Hepatocyte (in vitro differentiated cells): ENCODE measurements around the gene RBMS1. TPM values are rescaled to one million over a fixed set of nuclear protein-coding genes. Genes with fewer than 3 reads are reported as not detected.

Source experiments
- DNase-seq: peaks from one replicate; pipeline ENCODE4 v3.0.0-alpha.2; 2016; ENCODE audit warnings: low spot score
- H2AFZ ChIP-seq: fragments of 200-600 bp; sonication (generic); 2 replicates; pipeline ENCODE4 v1.6.0; 2016; ENCODE audit warnings: antibody characterized with exemption, mild to moderate bottlenecking
- H3K27ac ChIP-seq: fragments of 200-600 bp; sonication (generic); 2 replicates; pipeline ENCODE4 v1.5.1; 2016; ENCODE audit warnings: mild to moderate bottlenecking
- H3K27me3 ChIP-seq: fragments of 200-600 bp; sonication (generic); 2 replicates; pipeline ENCODE4 v1.6.1; 2016
- H3K36me3 ChIP-seq: fragments of 200-600 bp; sonication (generic); replicated peaks from 2 replicates; pipeline ENCODE4 v1.5.1; 2016; ENCODE audit warnings: low read depth; ENCODE audit not compliant: insufficient read depth
- H3K4me1 ChIP-seq: fragments of 200-600 bp; sonication (generic); 2 replicates; pipeline ENCODE4 v1.5.1; 2016; ENCODE audit warnings: mild to moderate bottlenecking, moderate library complexity; ENCODE audit not compliant: insufficient read depth
- H3K4me2 ChIP-seq: fragments of 200-600 bp; sonication (generic); 2 replicates; pipeline ENCODE4 v1.6.0; 2016
- H3K4me3 ChIP-seq: fragments of 200-600 bp; sonication (generic); 2 replicates; pipeline ENCODE4 v1.5.1; 2016; ENCODE audit warnings: mild to moderate bottlenecking
- H3K79me2 ChIP-seq: fragments of 200-600 bp; sonication (generic); 2 replicates; pipeline ENCODE4 v1.6.0; 2017; ENCODE audit warnings: mild to moderate bottlenecking
- H3K9me2 ChIP-seq: fragments of 200-600 bp; sonication (generic); replicated peaks from 2 replicates; pipeline ENCODE4 v1.6.0; 2017; ENCODE audit warnings: mild to moderate bottlenecking; ENCODE audit not compliant: insufficient read depth
- H3K9me3 ChIP-seq: fragments of 200-600 bp; sonication (generic); 2 replicates; pipeline ENCODE4 v1.5.1; 2016; ENCODE audit warnings: low read depth, mild to moderate bottlenecking
- H4K20me1 ChIP-seq: fragments of 200-600 bp; sonication (generic); 2 replicates; pipeline ENCODE4 v1.6.0; 2016; ENCODE audit warnings: mild to moderate bottlenecking; ENCODE audit not compliant: insufficient read depth, poor library complexity, severe bottlenecking
- CTCF ChIP-seq: fragments of 200-600 bp; sonication (generic); IDR thresholded peaks from 2 replicates; pipeline ENCODE4 v1.5.1; 2016; ENCODE audit warnings: antibody characterized with exemption, mild to moderate bottlenecking; ENCODE audit not compliant: poor library complexity
- EZH2 ChIP-seq: fragments of 200-600 bp; sonication (generic); IDR thresholded peaks from 2 replicates; pipeline ENCODE4 v1.6.1; 2016; ENCODE audit warnings: antibody characterized with exemption, mild to moderate bottlenecking, borderline replicate concordance
- EZH2phosphoT487 ChIP-seq: fragments of 200-600 bp; sonication (generic); IDR thresholded peaks from one replicate; pipeline ENCODE4 v1.6.1; 2018; ENCODE audit warnings: antibody characterized with exemption, mild to moderate bottlenecking, low read depth, moderate library complexity; ENCODE audit not compliant: unreplicated experiment, severe bottlenecking
- WGBS: methylation state at CpG from one replicate; pipeline ENCODE4 v1.1.6; 2016; ENCODE audit warnings: low lambda C conversion rate; ENCODE audit errors: missing lambda C conversion rate; 5-methylcytosine and 5-hydroxymethylcytosine counted together
- polyA plus RNA-seq: library from polyadenylated mRNA; unstranded; fragments of >200 nt; fragmentation: Nextera tagmentation; extraction: Ambion mirVana; gene quantifications from 2 replicates; pipeline ENCODE4 v1.2.1, GENCODE V29; 2016
- total RNA-seq: library from RNA; depleted of rRNA; stranded (reverse); fragments of >200 nt; gene quantifications from 2 replicates; pipeline ENCODE4 v1.2.3, GENCODE V29; 2014

RBMS1 gene
- total and polyA plus RNA-seq, 2 experiments from 2014 or later = 87.9 to 103 TPM

DNA sequence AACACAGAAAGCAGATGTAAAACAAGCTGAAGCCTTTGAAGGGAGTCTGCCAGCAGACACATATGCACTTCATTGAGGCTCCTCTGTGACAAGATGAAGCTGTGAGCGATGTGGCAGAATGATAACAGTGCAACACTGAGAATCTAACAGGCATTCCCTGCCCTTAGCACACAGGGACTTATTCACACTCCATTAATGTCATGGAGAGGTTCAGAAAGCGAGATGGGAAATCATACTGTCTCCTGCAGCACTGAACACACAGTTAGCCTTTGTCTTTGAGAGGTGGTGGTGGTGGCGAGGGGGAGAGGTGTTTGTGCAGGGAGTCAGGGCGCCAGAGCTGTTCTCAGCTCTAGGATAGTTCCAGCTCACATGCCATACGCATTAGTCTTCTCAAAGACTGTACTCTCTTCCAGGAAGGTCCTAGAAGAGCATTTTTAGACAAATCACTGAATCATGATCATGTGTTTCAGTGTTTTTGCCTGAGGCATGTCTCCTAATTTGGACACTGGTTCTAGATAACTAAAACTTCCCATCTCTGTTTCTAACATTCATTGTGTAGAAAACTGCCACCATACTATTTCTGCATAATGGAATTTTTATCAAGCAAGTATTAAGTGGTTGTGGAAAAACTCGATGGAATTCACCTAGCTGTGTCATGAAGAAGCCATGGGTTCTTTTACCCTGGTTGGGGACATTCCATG, 200.1 kb downstream of the RBMS1 start:
- H3K27ac ChIP-seq = peak overlapping the region; percentile 83
- H4K20me1 ChIP-seq = no peaks in the 10 kb centered on the region
- H3K4me2 ChIP-seq = peak overlapping the region; percentile 28
- H3K4me3 ChIP-seq = no peak overlapping the region
- H3K9me3 ChIP-seq = no peaks in the 10 kb centered on the region
- H3K36me3 ChIP-seq = no peaks in the 10 kb centered on the region
- peaks cover 26% of the 10 kb centered on the region for H3K4me1 ChIP-seq
- DNase-seq = peak; percentile 33
- 76% methylated on average over 6 of the region's 6 CpGs for WGBS
- peaks cover 5% of the 10 kb centered on the region for H3K79me2 ChIP-seq
- TF ChIP-seq EZH2 (no peak), EZH2phosphoT487 (no peak), CTCF (no peak)
- no peaks in the 10 kb centered on the region for H3K9me2 ChIP-seq
- H3K27me3 ChIP-seq = no peaks in the 10 kb centered on the region
- H2AFZ ChIP-seq = no peak overlapping the region

DNA sequence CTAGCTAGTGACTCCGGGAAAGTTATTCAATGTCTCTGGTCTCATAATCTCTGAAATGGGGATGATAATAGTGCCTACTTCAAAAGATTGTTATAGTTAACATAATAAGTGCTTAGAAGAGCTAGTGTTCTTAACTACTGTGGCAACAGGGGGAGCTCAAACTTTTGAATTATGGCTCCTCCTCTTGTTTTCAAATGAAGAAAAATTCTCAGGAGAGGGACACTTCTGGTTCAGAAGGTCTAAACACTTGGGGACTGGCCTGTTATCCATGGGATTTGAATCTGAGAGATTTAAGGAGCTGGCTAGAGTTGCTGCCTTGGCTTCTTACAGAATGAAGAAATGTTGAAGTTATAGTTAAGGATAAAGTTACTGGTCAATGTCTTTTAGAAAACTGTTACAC, 201.4 kb downstream of the RBMS1 start:
- no peaks in the 10 kb centered on the region for H3K36me3 ChIP-seq
- no peak overlapping the region for H3K4me3 ChIP-seq
- H3K9me2 ChIP-seq = no peaks in the 10 kb centered on the region
- peaks cover 26% of the 10 kb centered on the region for H3K4me1 ChIP-seq
- TF ChIP-seq CTCF = peak; percentile 14
- TF ChIP-seq EZH2 = no peak
- TF ChIP-seq EZH2phosphoT487 = no peak
- no peak for DNase-seq
- no peak overlapping the region for H2AFZ ChIP-seq
- WGBS = 83% methylated on average over 1 of the region's 1 CpG
- H3K27me3 ChIP-seq = no peaks in the 10 kb centered on the region
- no peaks in the 10 kb centered on the region for H4K20me1 ChIP-seq
- peak overlapping the region; percentile 83 for H3K27ac ChIP-seq
- no peak overlapping the region for H3K4me2 ChIP-seq
- H3K9me3 ChIP-seq = no peaks in the 10 kb centered on the region
- peaks cover 5% of the 10 kb centered on the region for H3K79me2 ChIP-seq

- Histone ChIP-seq H3K9me3 (no peaks in the 10 kb centered on the region), H3K27me3 (no peaks in the 10 kb centered on the region), H3K4me1 (peaks cover 26% of the 10 kb centered on the region), H2AFZ (no peak overlapping the region), H4K20me1 (no peaks in the 10 kb centered on the region), H3K79me2 (peaks cover 8% of the 10 kb centered on the region), H3K9me2 (no peaks in the 10 kb centered on the region), H3K27ac (no peak overlapping the region), H3K4me2 (no peak overlapping the region), H3K4me3 (no peak overlapping the region), H3K36me3 (no peaks in the 10 kb centered on the region)
- TF ChIP-seq EZH2 = no peak
- TF ChIP-seq CTCF = peak; percentile 4
- TF ChIP-seq EZH2phosphoT487 = no peak
- no peak for DNase-seq
- 63% methylated on average over 4 of the region's 4 CpGs for WGBS
Measured at GRCh38 chr2:160291382-160291781, 202.2 kb downstream of the RBMS1 start.
